ENCODE results near the gene TUBGCP6. TPM values are rescaled to one million over a fixed set of nuclear protein-coding genes. Genes with fewer than 3 reads are reported as not detected.

The TUBGCP6 gene
- total and polyA plus RNA-seq, 4 donors = 23.0 to 68.3 (median 51.0) TPM

- 80% methylated on average over 8 of the region's 20 CpGs for WGBS (ENCODE audit: insufficient coverage)
- H3K4me1 ChIP-seq (ENCODE audit: control insufficient read depth, insufficient read depth, low read length) = no peaks in the 10 kb centered on the region
- H3K36me3 ChIP-seq (ENCODE audit: control insufficient read depth, insufficient read depth, low read length) = peaks cover 88% of the 10 kb centered on the region
- H3K27me3 ChIP-seq (ENCODE audit: control insufficient read depth, insufficient read depth, low read length) = no peaks in the 10 kb centered on the region
- H3K4me3 ChIP-seq (ENCODE audit: low read depth, low read length) = no peak overlapping the region
- no peak for DNase-seq (ENCODE audit: low read depth in 4 of 6, low spot score in 6 of 6)
- H3K9me3 ChIP-seq (ENCODE audit: control insufficient read depth, insufficient read depth, low read length) = no peaks in the 10 kb centered on the region
- H3K27ac ChIP-seq (ENCODE audit: low read depth, low read length) = no peak overlapping the region
Observed at GRCh38 chr22:50232481-50233151, 12.2 kb downstream of the TUBGCP6 start.

DNA sequence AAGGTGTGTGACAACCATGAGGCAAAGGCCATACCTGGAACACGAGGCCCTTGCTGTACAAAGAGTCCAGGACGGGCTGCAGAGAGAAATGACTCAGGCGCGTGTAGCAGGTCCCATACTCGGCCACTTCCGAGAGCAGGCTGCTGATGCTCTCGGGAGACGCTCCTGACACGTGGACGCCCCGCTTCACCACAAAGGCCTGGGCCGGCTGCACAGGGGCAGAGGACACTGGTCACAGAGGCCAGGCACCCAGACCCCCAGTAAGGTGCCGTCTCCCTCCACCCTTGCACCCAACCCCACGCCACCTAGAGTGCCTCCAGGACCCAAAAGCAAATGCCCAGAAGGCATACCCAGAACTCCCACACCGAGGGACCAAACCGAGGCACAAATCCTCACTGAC is 15.5 kb downstream of the TUBGCP6 start:
- Histone ChIP-seq H3K4me1 (ENCODE audit: control insufficient read depth, insufficient read depth, low read length) (no peaks in the 10 kb centered on the region), H3K27me3 (ENCODE audit: control insufficient read depth, insufficient read depth, low read length) (no peaks in the 10 kb centered on the region), H3K36me3 (ENCODE audit: control insufficient read depth, insufficient read depth, low read length) (peaks cover 95% of the 10 kb centered on the region), H3K27ac (ENCODE audit: low read depth, low read length) (no peak overlapping the region), H3K4me3 (ENCODE audit: low read depth, low read length) (no peak overlapping the region), H3K9me3 (ENCODE audit: control insufficient read depth, insufficient read depth, low read length) (no peaks in the 10 kb centered on the region)
- DNase-seq (ENCODE audit: low read depth in 4 of 6, low spot score in 6 of 6) = no peak
- 97% methylated on average over 14 of the region's 16 CpGs for whole genome bisulfite sequencing (ENCODE audit: insufficient coverage)

- Histone ChIP-seq H3K27ac (ENCODE audit: low read depth, low read length) (no peak overlapping the region), H3K27me3 (ENCODE audit: control insufficient read depth, insufficient read depth, low read length) (no peaks in the 10 kb centered on the region), H3K9me3 (ENCODE audit: control insufficient read depth, insufficient read depth, low read length) (no peaks in the 10 kb centered on the region), H3K4me1 (ENCODE audit: control insufficient read depth, insufficient read depth, low read length) (no peaks in the 10 kb centered on the region), H3K36me3 (ENCODE audit: control insufficient read depth, insufficient read depth, low read length) (peaks cover 94% of the 10 kb centered on the region), H3K4me3 (ENCODE audit: low read depth, low read length) (no peak overlapping the region)
- 95% methylated on average over 9 of the region's 9 CpGs for WGBS (ENCODE audit: insufficient coverage)
- no peak for DNase-seq (ENCODE audit: low read depth in 4 of 6, low spot score in 6 of 6)
Observed at GRCh38 chr22:50228366-50228765, 16.5 kb downstream of the TUBGCP6 start.

DNA sequence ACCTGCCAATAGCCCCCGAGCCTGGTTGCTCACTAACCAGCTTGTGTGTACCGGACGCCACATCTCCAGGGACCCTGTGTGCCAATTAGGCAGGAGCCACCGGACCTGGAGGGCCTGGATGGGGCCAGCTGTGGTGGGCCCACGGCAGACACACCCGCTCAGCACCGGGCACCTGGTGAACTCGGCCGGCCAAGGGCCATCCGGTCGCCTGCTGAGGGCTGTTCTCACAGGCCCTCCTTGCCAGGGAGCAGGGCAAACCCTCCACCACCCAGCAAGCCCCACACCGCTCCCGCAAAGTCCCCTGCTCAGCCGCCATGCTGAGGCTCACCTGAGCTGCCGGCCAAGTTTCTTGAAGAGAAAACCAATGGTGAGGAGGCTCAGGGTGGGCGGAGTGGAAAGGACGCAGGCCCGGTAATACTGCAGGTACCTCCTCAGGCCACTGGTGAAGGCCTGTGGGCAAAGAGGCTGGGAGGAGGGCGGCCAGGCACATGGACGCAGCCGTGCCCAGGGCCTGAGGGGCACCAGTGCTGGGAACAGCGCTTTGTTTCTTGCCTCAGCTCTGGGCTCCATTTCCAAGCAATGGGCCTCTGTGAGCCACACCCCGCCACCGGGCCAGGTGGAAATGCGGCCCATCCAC is 17.1 kb downstream of the TUBGCP6 start:
- WGBS (ENCODE audit: insufficient coverage) = 90% methylated on average over 25 of the region's 25 CpGs
- Histone ChIP-seq H3K4me1 (ENCODE audit: control insufficient read depth, insufficient read depth, low read length) (no peaks in the 10 kb centered on the region), H3K27ac (ENCODE audit: low read depth, low read length) (no peak overlapping the region), H3K9me3 (ENCODE audit: control insufficient read depth, insufficient read depth, low read length) (no peaks in the 10 kb centered on the region), H3K36me3 (ENCODE audit: control insufficient read depth, insufficient read depth, low read length) (peaks cover 94% of the 10 kb centered on the region), H3K27me3 (ENCODE audit: control insufficient read depth, insufficient read depth, low read length) (no peaks in the 10 kb centered on the region), H3K4me3 (ENCODE audit: low read depth, low read length) (no peak overlapping the region)
- no peak for DNase-seq (ENCODE audit: low read depth in 4 of 6, low spot score in 6 of 6)

DNA sequence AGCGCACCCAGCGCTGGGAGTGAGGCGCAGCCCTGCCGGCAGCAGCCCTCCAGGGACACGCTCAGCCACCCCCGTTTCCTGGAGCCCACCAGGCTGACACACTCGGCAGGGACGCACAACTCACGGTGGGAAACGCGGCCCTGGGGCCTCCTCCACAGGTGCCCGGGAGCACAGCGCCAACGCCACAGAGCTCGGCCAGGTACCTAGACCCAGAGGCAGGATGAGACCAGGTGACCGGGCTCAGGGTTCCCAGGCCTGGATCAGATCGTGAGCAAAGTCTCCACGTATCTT is 18.0 kb downstream of the TUBGCP6 start:
- Histone ChIP-seq H3K27me3 (ENCODE audit: control insufficient read depth, insufficient read depth, low read length) (no peaks in the 10 kb centered on the region), H3K4me3 (ENCODE audit: low read depth, low read length) (no peak overlapping the region), H3K27ac (ENCODE audit: low read depth, low read length) (no peak overlapping the region), H3K4me1 (ENCODE audit: control insufficient read depth, insufficient read depth, low read length) (no peaks in the 10 kb centered on the region), H3K9me3 (ENCODE audit: control insufficient read depth, insufficient read depth, low read length) (no peaks in the 10 kb centered on the region), H3K36me3 (ENCODE audit: control insufficient read depth, insufficient read depth, low read length) (peaks cover 94% of the 10 kb centered on the region)
- WGBS (ENCODE audit: insufficient coverage) = 93% methylated on average over 18 of the region's 18 CpGs
- DNase-seq (ENCODE audit: low read depth in 4 of 6, low spot score in 6 of 6) = no peak

DNA sequence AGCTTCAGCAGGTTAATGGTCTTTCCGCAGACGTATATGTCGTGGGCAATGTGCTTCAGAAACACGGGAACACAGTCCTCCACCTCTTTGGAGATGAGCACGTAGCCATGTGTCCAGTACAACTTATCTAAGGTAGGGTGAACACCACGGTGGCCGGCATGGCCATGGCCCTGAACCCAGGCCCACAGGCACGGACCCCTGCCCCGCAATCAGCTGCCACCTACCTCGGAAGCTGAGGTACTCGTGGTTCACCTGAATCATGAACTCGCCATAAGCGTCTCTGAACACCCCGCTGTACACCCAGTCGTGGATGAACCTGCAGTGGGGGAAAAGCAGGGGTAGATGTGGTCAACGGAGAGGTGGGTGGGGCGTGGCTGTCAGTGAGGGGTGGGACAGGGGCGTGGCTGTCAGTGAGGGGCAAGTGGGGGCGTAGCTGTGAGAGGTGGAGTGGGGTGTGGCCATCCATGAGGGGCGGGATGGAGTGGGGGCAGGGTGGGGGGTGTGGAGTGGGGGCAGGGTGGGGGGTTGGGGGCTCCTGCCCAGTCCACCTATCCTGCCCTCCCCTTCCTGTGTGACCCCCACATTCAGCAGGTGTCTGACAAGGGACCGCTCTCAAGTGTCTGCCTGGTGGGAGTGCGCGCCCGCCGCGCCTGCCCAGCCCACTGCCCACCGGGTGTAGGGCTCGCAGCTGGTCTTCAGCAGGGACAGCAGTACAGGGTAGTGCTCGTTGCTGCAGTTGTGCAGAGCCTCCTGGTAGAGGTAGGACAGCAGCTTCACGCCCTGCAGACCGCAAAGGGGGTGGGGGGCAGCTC is 18.6 kb downstream of the TUBGCP6 start:
- Histone ChIP-seq H3K36me3 (ENCODE audit: control insufficient read depth, insufficient read depth, low read length) (peaks cover 97% of the 10 kb centered on the region), H3K9me3 (ENCODE audit: control insufficient read depth, insufficient read depth, low read length) (no peaks in the 10 kb centered on the region)
- 92% methylated on average over 27 of the region's 31 CpGs for WGBS (ENCODE audit: insufficient coverage)

GRCh38 chr22:50225200-50225969 is 19.4 kb downstream of the TUBGCP6 start:
- no peak for DNase-seq (ENCODE audit: low read depth in 4 of 6, low spot score in 6 of 6)
- 81% methylated on average over 23 of the region's 24 CpGs for WGBS (ENCODE audit: insufficient coverage)
- H3K36me3 ChIP-seq (ENCODE audit: control insufficient read depth, insufficient read depth, low read length) = peaks cover 98% of the 10 kb centered on the region
- no peaks in the 10 kb centered on the region for H3K27me3 ChIP-seq (ENCODE audit: control insufficient read depth, insufficient read depth, low read length)
- no peak overlapping the region for H3K27ac ChIP-seq (ENCODE audit: low read depth, low read length)
- H3K4me1 ChIP-seq (ENCODE audit: control insufficient read depth, insufficient read depth, low read length) = no peaks in the 10 kb centered on the region
- H3K9me3 ChIP-seq (ENCODE audit: control insufficient read depth, insufficient read depth, low read length) = no peaks in the 10 kb centered on the region
- H3K4me3 ChIP-seq (ENCODE audit: low read depth, low read length) = no peak overlapping the region

More for the DNA sequence above, 18.6 kb downstream of the TUBGCP6 start:
- Histone ChIP-seq H3K4me1 (ENCODE audit: control insufficient read depth, insufficient read depth, low read length) (no peaks in the 10 kb centered on the region), H3K27me3 (ENCODE audit: control insufficient read depth, insufficient read depth, low read length) (no peaks in the 10 kb centered on the region), H3K27ac (ENCODE audit: low read depth, low read length) (no peak overlapping the region), H3K4me3 (ENCODE audit: low read depth, low read length) (no peak overlapping the region)
- no peak for DNase-seq (ENCODE audit: low read depth in 4 of 6, low spot score in 6 of 6)

GRCh38 chr22:50224071-50224470 is 20.8 kb downstream of the TUBGCP6 start:
- H3K27me3 ChIP-seq (ENCODE audit: control insufficient read depth, insufficient read depth, low read length) = no peaks in the 10 kb centered on the region
- no peaks in the 10 kb centered on the region for H3K9me3 ChIP-seq (ENCODE audit: control insufficient read depth, insufficient read depth, low read length)
- peaks cover 11% of the 10 kb centered on the region for H3K4me1 ChIP-seq (ENCODE audit: control insufficient read depth, insufficient read depth, low read length)
- DNase-seq (ENCODE audit: low read depth in 4 of 6, low spot score in 6 of 6) = no peak
- no peak overlapping the region for H3K27ac ChIP-seq (ENCODE audit: low read depth, low read length)
- 88% methylated on average over 16 of the region's 16 CpGs for WGBS (ENCODE audit: insufficient coverage)
- H3K4me3 ChIP-seq (ENCODE audit: low read depth, low read length) = no peak overlapping the region
- peaks cover 99% of the 10 kb centered on the region for H3K36me3 ChIP-seq (ENCODE audit: control insufficient read depth, insufficient read depth, low read length)

DNA sequence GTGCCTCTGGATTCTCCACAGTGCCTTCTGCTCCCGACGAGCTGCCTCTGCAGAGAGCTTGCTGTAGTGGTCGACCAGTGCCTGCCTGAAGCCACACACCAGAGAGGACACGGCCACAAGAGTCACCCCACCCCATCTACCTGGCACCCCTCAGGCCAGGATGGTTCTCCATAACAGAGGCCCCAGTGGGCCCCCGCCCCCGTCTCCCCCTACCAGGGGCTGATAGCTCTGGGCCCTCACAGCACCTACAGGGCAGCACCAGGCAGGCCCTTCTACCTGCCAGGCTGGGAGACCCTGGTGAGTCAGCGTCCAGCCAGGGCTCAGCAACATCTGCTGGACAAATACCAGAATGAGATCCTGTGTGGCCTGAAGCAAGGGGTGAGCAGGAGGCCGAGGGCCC is 22.3 kb downstream of the TUBGCP6 start:
- Histone ChIP-seq H3K4me3 (ENCODE audit: low read depth, low read length) (no peak overlapping the region), H3K9me3 (ENCODE audit: control insufficient read depth, insufficient read depth, low read length) (no peaks in the 10 kb centered on the region), H3K4me1 (ENCODE audit: control insufficient read depth, insufficient read depth, low read length) (peaks cover 20% of the 10 kb centered on the region), H3K27me3 (ENCODE audit: control insufficient read depth, insufficient read depth, low read length) (no peaks in the 10 kb centered on the region), H3K36me3 (ENCODE audit: control insufficient read depth, insufficient read depth, low read length) (peaks cover 99% of the 10 kb centered on the region), H3K27ac (ENCODE audit: low read depth, low read length) (no peak overlapping the region)
- WGBS (ENCODE audit: insufficient coverage) = 94% methylated on average over 8 of the region's 8 CpGs
- no peak for DNase-seq (ENCODE audit: low read depth in 4 of 6, low spot score in 6 of 6)
